GM12801 (cell line): ENCODE measurements around the gene TMA7.

Experiments used
- TF ChIP-seq, protein P1 (sequence below): IDR thresholded peaks from one replicate; pipeline ENCODE4 v1.5.1; 2011; ENCODE audit warnings: control low read depth; ENCODE audit not compliant: insufficient read length; ENCODE audit errors: extremely low read depth

Gene TMA7

DNA sequence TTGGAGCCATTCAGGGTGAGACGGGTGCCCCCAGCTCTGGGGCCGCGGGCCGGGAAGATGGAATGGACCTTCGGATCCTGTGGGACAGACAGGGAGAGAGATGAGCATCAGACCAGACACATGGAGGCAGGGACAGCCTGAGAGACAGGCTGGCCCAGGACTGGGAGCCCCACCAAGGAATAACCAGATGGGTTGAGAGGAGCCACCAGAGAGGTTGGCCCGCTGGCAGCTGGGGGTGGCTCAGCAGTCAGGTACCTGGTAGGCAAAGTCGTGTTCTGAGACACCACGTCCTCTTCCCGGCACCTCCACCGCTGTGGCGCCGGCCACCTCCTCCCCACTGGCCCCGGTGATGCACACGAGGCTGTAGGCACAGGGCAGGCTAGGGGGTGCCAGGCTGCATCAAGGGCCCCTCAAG lies 24.0 kb upstream of the TMA7 start:
- TF ChIP-seq, protein P1, sequence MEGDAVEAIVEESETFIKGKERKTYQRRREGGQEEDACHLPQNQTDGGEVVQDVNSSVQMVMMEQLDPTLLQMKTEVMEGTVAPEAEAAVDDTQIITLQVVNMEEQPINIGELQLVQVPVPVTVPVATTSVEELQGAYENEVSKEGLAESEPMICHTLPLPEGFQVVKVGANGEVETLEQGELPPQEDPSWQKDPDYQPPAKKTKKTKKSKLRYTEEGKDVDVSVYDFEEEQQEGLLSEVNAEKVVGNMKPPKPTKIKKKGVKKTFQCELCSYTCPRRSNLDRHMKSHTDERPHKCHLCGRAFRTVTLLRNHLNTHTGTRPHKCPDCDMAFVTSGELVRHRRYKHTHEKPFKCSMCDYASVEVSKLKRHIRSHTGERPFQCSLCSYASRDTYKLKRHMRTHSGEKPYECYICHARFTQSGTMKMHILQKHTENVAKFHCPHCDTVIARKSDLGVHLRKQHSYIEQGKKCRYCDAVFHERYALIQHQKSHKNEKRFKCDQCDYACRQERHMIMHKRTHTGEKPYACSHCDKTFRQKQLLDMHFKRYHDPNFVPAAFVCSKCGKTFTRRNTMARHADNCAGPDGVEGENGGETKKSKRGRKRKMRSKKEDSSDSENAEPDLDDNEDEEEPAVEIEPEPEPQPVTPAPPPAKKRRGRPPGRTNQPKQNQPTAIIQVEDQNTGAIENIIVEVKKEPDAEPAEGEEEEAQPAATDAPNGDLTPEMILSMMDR: no peak

DNA sequence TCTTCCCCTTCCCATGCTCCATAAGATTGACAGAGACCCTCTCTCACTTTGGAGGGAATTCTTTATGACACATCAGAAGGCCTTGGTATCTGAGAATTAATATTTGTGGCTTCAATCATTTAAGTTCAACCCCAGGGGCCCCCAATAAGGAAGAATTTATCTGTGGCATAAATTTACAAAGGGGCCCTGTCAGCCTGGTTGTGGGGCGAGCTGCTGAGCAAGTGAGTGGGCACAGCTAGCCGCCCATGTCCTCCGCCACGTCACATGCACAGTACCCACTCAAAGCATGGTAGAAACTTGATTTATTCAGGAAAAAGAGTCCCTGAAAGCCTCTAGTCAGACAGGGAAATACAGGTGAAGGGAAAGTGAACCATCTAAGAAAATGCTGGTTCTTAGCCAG lies 23.5 kb upstream of the TMA7 start:
- TF ChIP-seq, protein P1: no peak

DNA sequence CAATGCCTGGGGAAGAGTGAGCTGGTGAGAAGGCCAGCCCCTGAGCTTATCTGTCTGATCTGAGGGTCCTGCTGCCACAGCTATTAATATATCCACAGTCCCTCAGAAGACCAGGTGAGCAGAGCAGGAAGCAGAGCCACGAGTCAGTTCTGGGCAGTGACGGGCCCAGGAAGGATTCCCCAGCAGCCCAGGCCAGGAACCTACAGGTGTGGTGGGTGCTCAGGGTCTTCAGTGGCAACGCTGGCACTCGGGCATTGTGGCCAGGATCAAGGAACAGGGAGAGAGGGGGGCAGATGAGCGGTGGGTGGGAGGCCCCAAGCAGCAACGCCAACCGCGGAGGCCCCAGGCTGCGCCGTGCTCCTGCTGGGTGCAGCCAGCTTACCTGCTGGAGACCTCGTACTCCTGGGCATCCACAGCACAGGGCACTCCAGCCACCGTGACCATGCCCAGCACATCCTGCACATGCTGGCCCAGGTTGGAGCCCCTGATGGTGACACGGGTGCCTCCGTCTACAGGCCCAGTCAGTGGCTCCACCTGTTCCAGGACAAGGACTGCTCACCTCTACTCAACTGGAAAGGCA lies 22.4 kb upstream of the TMA7 start:
- TF ChIP-seq, protein P1: no peak

DNA sequence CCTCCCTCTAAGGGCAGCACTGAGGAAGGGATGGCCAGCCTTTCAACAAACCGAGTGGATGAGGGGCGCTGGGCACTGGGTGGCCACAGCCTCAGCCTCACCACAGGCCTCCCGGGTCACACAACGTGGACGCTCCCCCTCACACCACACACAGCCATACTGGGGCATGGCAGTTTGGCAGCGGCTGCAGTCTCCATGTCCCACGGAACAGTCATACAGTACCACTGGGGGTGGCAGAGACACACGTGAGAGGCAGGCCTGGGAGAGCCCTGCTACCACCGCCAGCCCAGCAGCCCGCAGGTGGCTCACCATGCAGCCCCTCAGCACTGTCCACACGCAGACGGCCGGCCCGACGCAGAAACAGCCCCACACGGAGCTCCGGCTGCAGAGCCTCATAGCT lies 21.9 kb upstream of the TMA7 start:
- TF ChIP-seq, protein P1: no peak

DNA sequence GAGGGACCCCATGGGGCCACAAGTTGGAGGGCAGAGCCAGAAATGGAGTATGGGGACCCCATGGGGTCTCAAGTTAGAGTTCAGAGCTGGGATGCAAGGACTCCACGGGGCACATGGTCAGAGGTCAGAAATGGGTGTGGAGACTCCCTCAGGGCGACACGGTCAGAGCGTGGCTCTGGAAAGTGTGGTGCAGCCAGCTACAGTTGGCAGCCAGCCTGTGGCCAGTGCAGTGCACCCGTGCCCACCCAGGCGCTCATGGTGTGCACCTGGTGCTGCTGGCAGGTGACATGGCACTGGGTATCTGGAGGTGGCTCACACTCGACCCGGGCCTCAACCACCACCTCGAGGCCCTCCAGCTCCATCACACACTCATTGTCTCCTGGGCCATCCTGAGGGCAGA lies 21.4 kb upstream of the TMA7 start:
- TF ChIP-seq, protein P1: no peak

DNA sequence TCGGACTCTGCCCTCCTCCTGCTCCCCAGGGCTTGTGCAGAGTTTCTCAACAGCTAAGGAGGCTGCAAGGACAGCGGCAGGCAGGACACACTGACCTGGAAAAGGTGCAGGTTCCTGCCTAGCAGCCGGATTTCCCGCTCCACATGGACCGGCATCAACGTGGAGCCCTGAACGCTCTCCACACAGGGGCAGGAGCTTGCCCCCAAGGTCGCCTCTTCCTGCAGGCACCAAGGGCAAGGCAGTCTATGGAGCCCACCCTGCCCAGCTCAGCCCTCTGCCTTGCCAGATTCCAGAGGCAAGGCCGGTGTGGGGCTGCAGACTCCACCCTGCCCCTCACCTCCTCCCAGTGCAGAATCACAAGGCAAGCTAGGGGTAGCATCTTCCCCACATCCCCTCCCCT lies 20.9 kb upstream of the TMA7 start:
- TF ChIP-seq, protein P1: no peak

DNA sequence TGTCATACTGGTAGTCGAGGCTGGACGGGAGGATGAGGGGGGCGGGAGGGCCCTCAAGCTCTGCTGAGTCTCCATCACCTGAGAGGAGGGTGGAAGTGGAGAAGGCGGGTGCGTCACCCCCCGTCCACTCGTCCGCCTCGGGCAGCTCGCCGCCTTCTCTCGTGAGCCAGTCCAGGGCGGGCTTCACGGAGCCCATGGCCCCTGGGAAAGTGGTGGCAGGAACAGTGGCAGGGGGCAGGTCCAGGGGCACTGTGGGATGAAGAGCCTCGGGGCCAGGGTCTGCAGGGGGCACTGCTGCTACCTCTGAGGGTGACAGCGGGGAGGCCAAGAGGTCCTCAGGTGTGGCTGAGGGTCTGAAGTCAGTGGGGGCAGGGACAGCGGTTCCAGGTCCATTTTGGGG lies 20.5 kb upstream of the TMA7 start:
- TF ChIP-seq, protein P1: no peak
